Breast epithelium (tissue), 4 donors: ENCODE results near the gene STARD7. TPM values are rescaled to one million over a fixed set of nuclear protein-coding genes. Genes with fewer than 3 reads are reported as not detected.
"Not testable (repeated sequence)": the region's sequence is repeated elsewhere in the genome, so short reads cannot be mapped to it uniquely, and the experiment has no call there.

Experiments
- DNase-seq, 2 donors: peaks; one replicate each; pipeline ENCODE4 v3.0.0-alpha.2; 2019; ENCODE audit warnings: low spot score in 2 of 2
- H3K27ac ChIP-seq, 2 donors: fragments of 200-600 bp; sonication (generic) in 1 of 2; one replicate each; pipeline ENCODE4 v1.5.1; 2016 to 2019; ENCODE audit warnings: mild to moderate bottlenecking in 1 of 2
- H3K27me3 ChIP-seq, 2 donors: fragments of 200-600 bp; sonication (generic) in 1 of 2; one replicate each; pipeline versions ENCODE4 v1.5.1 to v1.6.0; 2017 to 2019; ENCODE audit warnings: control low read depth in 1 of 2, mild to moderate bottlenecking in 1 of 2
- H3K36me3 ChIP-seq: fragments of 200-600 bp; one replicate; pipeline ENCODE4 v1.5.1; 2019
- H3K4me1 ChIP-seq, 2 donors: fragments of 200-600 bp; sonication (generic); one replicate each; pipeline ENCODE4 v1.5.1; 2016 to 2019; ENCODE audit warnings: control low read depth in 1 of 2
- H3K4me3 ChIP-seq, 3 donors: fragments of 200-600 bp; sonication (generic); 1 replicate in 2 of 3; 2 replicates in 1 of 3; pipeline ENCODE4 v1.5.1; 2016 to 2019; ENCODE audit warnings: mild to moderate bottlenecking in 3 of 3, moderate library complexity in 2 of 3
- H3K9me3 ChIP-seq, 2 donors: fragments of 200-600 bp; sonication (generic) in 1 of 2; one replicate each; pipeline ENCODE4 v1.5.1; 2016 to 2019; ENCODE audit warnings: control low read depth in 1 of 2
- POLR2A ChIP-seq: fragments of 450-650 bp; IDR thresholded peaks from one replicate; pipeline ENCODE4 v1.6.1; 2016; ENCODE audit warnings: antibody characterized with exemption, mild to moderate bottlenecking, moderate library complexity
- POLR2AphosphoS5 ChIP-seq, 3 donors: sonication (generic); formaldehyde crosslinking; IDR thresholded peaks; one replicate each; pipeline ENCODE4 v1.6.1; 2017; ENCODE audit warnings: antibody characterized with exemption in 3 of 3
- intact Hi-C: fragments of 100-400 bp; cut with DNase I; formaldehyde crosslinking; loops from one replicate; pipeline ENCODE4 v1.15.1; 2023; ENCODE audit warnings: low total_unique reads
- total RNA-seq, 3 donors: library from RNA; depleted of rRNA; stranded (reverse); fragments of >200 nt; gene quantifications; one replicate each; pipeline ENCODE4 v1.1.0, GENCODE V29; 2016
- TF ChIP-seq, protein P1 (sequence below), 3 donors: fragments of 450-650 bp; IDR thresholded peaks; one replicate each; pipeline ENCODE4 v1.5.1; 2016 to 2017; ENCODE audit warnings: antibody characterized with exemption in 3 of 3, mild to moderate bottlenecking in 3 of 3, moderate library complexity in 3 of 3

STARD7 gene
- total RNA-seq, 3 donors from 2014 or later = 84.9 to 133 (median 96.3) TPM

DNA sequence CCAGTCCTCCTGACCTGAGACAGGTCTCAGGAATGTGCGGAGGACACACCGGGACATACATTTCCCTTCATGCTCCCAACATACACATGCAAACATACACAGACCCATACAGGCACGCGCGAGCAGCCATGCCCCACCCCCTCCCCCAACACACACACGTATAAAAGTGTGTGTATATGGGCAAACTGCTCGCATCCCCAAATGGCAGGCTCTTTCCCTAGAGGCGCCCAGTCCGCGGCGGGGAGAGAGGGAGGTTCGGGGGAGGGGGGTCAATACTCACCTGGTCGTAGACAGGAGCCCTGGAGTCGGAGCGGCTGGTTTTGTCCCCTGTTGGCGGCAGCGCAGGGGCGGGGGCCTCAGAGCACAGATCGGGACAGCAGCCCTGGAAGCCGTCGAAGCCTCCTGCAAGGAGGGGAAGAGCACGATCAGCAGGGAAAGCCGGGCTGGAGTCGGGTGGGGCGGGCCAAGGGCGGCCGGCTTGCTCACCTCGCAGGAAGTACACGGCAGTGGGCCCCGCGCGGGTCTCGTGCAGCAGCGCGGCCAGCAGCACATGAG, 64.1 kb downstream of the STARD7 start:
- Histone ChIP-seq H3K4me1 (peaks cover 11 to 22% of the 10 kb centered on the region in 2 donors), H3K27me3 (no peaks in the 10 kb centered on the region), H3K27ac (peak overlapping the region; percentile 88 to 89), H3K9me3 (no peaks in the 10 kb centered on the region), H3K36me3 (no peaks in the 10 kb centered on the region), H3K4me3 (peak overlapping the region; percentile 47 to 95 (median 69))
- no peak for DNase-seq
- intact Hi-C loops = no loop called here
- TF ChIP-seq POLR2A = no peak
- TF ChIP-seq, protein P1, sequence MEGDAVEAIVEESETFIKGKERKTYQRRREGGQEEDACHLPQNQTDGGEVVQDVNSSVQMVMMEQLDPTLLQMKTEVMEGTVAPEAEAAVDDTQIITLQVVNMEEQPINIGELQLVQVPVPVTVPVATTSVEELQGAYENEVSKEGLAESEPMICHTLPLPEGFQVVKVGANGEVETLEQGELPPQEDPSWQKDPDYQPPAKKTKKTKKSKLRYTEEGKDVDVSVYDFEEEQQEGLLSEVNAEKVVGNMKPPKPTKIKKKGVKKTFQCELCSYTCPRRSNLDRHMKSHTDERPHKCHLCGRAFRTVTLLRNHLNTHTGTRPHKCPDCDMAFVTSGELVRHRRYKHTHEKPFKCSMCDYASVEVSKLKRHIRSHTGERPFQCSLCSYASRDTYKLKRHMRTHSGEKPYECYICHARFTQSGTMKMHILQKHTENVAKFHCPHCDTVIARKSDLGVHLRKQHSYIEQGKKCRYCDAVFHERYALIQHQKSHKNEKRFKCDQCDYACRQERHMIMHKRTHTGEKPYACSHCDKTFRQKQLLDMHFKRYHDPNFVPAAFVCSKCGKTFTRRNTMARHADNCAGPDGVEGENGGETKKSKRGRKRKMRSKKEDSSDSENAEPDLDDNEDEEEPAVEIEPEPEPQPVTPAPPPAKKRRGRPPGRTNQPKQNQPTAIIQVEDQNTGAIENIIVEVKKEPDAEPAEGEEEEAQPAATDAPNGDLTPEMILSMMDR (IDR thresholded peaks at IDR 0.05) = no peak
- no peak for TF ChIP-seq POLR2AphosphoS5 (IDR thresholded peaks at IDR 0.05)

DNA sequence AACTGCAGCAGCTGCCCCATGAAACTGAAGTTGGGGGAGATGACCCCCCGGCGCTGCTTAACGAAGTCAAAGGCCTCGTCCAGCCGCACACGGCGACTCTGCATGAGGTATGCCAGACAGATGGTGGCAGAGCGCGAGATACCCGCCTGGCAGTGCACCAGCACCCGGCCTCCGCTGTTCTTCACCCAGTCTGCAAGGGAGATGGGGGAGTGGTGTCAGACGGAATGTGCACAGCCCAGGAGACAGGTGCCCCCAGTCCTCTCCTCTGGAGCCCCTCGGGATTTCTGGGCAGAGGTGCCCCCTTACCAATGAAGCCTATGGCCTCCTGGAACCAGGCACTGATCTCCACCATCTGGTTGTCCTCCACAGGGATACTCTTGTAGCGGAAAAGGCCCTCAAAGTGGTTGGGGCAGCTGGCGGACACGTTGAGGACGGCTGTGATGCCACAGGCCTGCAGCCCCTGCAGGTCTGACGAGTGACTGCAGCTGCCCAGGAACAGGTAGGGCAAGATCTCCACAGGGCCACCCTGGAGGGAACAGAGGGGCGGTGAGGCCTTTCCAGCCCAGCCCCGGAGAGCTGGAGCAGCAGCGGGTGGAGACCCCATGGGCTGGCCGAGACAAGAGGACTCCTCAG, 64.7 kb downstream of the STARD7 start:
- TF ChIP-seq POLR2AphosphoS5 (IDR thresholded peaks at IDR 0.05) = no peak
- TF ChIP-seq, protein P1 (IDR thresholded peaks at IDR 0.05) = peak in 2 of 3 donors; percentile 24 to 35
- no peak for DNase-seq
- Histone ChIP-seq H3K27me3 (no peaks in the 10 kb centered on the region), H3K36me3 (no peaks in the 10 kb centered on the region), H3K4me1 (peaks cover 11 to 22% of the 10 kb centered on the region in 2 donors), H3K4me3 (peak overlapping the region; percentile 47 to 95 (median 69)), H3K9me3 (no peaks in the 10 kb centered on the region), H3K27ac (peak overlapping the region in 1 of 2 donors; percentile 3)
- intact Hi-C loops = no loop called here

DNA sequence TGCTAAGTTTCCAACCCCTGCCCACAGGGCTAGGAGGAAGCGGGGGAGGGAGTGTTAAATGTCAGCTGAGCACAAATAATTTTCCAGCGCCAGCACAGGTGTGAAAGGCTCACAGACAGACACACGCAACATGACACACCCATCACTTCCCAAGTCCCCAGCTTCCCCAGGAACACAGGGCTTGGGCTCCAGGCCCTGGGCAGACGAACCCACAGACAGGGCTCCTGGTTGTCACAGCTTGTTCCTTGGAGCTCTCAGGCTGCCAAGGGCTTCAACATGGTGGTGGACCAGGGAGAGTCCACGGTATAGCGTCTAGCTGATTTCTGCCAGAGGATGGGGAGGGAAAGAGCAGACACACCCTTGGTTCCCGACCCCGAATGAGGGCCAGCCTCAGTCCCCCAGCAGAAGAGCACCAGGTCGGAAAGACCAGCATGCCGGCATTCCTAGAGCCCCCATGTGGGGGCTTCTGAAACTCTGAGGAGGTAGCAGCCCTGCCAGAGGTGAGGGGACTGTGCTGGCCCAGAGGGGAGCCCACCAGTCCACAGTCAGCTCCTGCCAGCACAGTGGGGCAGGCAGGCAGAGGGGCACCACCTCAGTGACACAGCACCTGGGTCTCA, 65.3 kb downstream of the STARD7 start:
- TF ChIP-seq POLR2A = no peak
- no peak for TF ChIP-seq POLR2AphosphoS5 (IDR thresholded peaks at IDR 0.05)
- TF ChIP-seq, protein P1 (IDR thresholded peaks at IDR 0.05) = no peak
- Histone ChIP-seq H3K27me3 (no peaks in the 10 kb centered on the region), H3K36me3 (no peaks in the 10 kb centered on the region), H3K27ac (peak overlapping the region in 1 of 2 donors; percentile 3), H3K4me1 (peaks cover 11 to 20% of the 10 kb centered on the region in 2 donors), H3K9me3 (no peaks in the 10 kb centered on the region), H3K4me3 (peak overlapping the region in 2 of 3 donors; percentile 69 to 95)
- no peak for DNase-seq
- intact Hi-C loops = no loop called here

DNA sequence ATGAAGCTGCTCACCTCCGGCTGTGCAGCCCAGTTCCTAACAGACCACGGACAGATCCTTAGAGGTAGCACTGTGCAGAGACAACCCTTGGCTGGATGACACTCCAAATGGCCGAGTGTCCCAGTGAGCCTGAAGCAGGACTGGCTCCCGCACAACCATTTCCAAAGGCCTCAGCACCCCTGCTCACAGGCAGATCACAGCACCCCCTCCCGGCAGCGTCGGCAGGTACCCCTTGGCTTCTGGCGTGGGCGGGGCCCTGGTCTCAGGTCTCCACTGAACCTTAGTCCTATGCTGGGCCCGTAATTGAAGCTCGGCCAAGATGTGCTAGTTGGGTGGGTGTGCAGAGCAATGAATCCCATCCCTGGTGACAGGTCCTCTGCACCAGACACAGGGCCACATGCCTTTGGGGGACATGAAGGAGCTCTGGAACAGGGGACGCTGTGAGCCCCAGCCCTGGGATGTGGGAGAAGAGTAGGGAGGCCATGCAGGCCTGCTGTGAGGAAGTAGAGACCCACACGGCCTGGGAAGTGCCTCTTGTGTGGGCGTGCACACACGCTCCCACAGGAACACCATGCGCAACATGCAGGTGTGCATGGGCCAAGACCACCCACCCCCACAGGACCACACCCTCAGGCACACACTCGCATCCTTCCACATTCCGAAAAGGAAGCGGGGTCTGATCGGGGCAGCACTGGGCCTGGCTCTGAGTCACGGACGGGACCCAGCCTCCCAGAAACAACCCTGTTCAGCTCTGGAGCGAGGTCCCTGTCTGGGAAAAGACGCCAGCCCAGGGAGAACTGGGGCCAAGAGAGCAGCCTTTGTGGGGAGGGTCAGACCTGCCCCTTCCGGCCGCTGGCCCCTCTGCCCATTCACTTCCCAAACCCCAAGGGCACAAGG, 66.2 kb downstream of the STARD7 start:
- DNase-seq = no peak
- peaks cover 11 to 19% of the 10 kb centered on the region in 2 donors for H3K4me1 ChIP-seq
- no peak overlapping the region for H3K4me3 ChIP-seq
- intact Hi-C loops = loop anchor here (1.0 kb wide), 1 partner anchor 36 kb away; no protein-coding TSS in a partner anchor
- H3K36me3 ChIP-seq = no peaks in the 10 kb centered on the region
- TF ChIP-seq POLR2AphosphoS5 (IDR thresholded peaks at IDR 0.05) = no peak
- TF ChIP-seq, protein P1 (IDR thresholded peaks at IDR 0.05) = no peak
- TF ChIP-seq POLR2A = no peak
- H3K27ac ChIP-seq = no peak overlapping the region
- no peaks in the 10 kb centered on the region for H3K9me3 ChIP-seq
- H3K27me3 ChIP-seq = no peaks in the 10 kb centered on the region

DNA sequence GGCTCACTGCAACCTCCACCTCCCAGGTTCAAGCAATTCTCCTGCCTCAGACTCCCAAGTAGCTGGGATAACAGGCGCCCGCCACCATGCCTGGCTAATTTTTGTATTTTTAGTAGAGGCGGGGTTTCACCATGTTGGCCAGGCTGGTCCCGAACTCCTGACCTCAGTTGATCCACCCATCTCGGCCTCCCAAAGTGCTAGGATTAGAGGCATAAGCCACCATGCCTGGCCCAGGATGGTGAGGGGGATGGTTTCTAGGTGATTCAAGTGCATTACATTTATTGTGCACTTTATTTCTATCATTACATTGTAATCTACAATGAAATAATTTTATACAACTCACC, 67.0 kb downstream of the STARD7 start:
- DNase-seq, H3K36me3 ChIP-seq, H3K9me3 ChIP-seq, H3K27me3 ChIP-seq, intact Hi-C loops, H3K4me3 ChIP-seq, H3K27ac ChIP-seq: not testable (repeated sequence)
- peaks cover 11 to 12% of the 10 kb centered on the region in 2 donors for H3K4me1 ChIP-seq
